ENCODE measurements around the gene GNB1. TPM values are rescaled to one million over a fixed set of nuclear protein-coding genes. Genes with fewer than 3 reads are reported as not detected.

Gene GNB1
- total and polyA plus RNA-seq, 7 donors = 119 to 197 (median 157) TPM

GRCh38 chr1:1875932-1876331, 15.0 kb downstream of the GNB1 start:
- DNase-seq = no peak
- WGBS, 2 donors = 84 to 92% methylated on average over 1 of the region's 1 CpG
- Histone ChIP-seq H3K4me3 (no peak overlapping the region), H3K27me3 (no peaks in the 10 kb centered on the region), H3K36me3 (peaks cover 0 to 12% (median 2%) of the 10 kb centered on the region in 4 donors), H3K4me1 (peaks cover 0 to 94% (median 61%) of the 10 kb centered on the region in 4 donors), H3K27ac (no peak overlapping the region), H3K9me3 (no peaks in the 10 kb centered on the region)
- TF ChIP-seq POLR2A (IDR thresholded peaks at IDR 0.05) (no peak), POLR2AphosphoS5 (IDR thresholded peaks at IDR 0.05) (no peak), CTCF (IDR thresholded peaks at IDR 0.05) (no peak), EP300 (IDR thresholded peaks at IDR 0.05) (no peak)
- intact Hi-C loops (cut with DNase I) = no loop called here

- H3K4me1 ChIP-seq = peaks cover 0 to 93% (median 53%) of the 10 kb centered on the region in 4 donors
- no peak overlapping the region for H3K4me3 ChIP-seq
- WGBS, 2 donors = 97 to 98% methylated on average over 7 of the region's 7 CpGs
- DNase-seq = no peak
- intact Hi-C loops (cut with DNase I) = no loop called here
- no peak overlapping the region for H3K27ac ChIP-seq
- no peaks in the 10 kb centered on the region for H3K9me3 ChIP-seq
- TF ChIP-seq POLR2AphosphoS5 (IDR thresholded peaks at IDR 0.05) (no peak), POLR2A (IDR thresholded peaks at IDR 0.05) (no peak), CTCF (IDR thresholded peaks at IDR 0.05) (no peak), EP300 (IDR thresholded peaks at IDR 0.05) (no peak)
- H3K36me3 ChIP-seq = peaks cover 0 to 12% (median 2%) of the 10 kb centered on the region in 4 donors
- no peaks in the 10 kb centered on the region for H3K27me3 ChIP-seq
Measured at GRCh38 chr1:1874901-1875300, 16.0 kb downstream of the GNB1 start.

GRCh38 chr1:1873186-1873585, 17.7 kb downstream of the GNB1 start:
- H3K27me3 ChIP-seq = no peaks in the 10 kb centered on the region
- H3K27ac ChIP-seq = no peak overlapping the region
- peaks cover 0 to 12% (median 2%) of the 10 kb centered on the region in 4 donors for H3K36me3 ChIP-seq
- H3K9me3 ChIP-seq = no peaks in the 10 kb centered on the region
- intact Hi-C loops (cut with DNase I) = no loop called here
- H3K4me1 ChIP-seq = peaks cover 0 to 85% (median 46%) of the 10 kb centered on the region in 4 donors
- DNase-seq = no peak
- 22 to 66% methylated on average over 2 of the region's 2 CpGs for WGBS, 2 donors
- no peak for TF ChIP-seq POLR2AphosphoS5 (IDR thresholded peaks at IDR 0.05)
- TF ChIP-seq EP300 (IDR thresholded peaks at IDR 0.05) = no peak
- TF ChIP-seq CTCF (IDR thresholded peaks at IDR 0.05) = no peak
- TF ChIP-seq POLR2A (IDR thresholded peaks at IDR 0.05) = no peak
- no peak overlapping the region for H3K4me3 ChIP-seq

- Histone ChIP-seq H3K9me3 (no peaks in the 10 kb centered on the region), H3K27me3 (no peaks in the 10 kb centered on the region), H3K4me3 (no peak overlapping the region), H3K4me1 (peaks cover 0 to 84% (median 41%) of the 10 kb centered on the region in 4 donors), H3K27ac (no peak overlapping the region), H3K36me3 (peaks cover 0 to 12% (median 2%) of the 10 kb centered on the region in 4 donors)
- intact Hi-C loops (cut with DNase I) = no loop called here
- TF ChIP-seq POLR2AphosphoS5 (IDR thresholded peaks at IDR 0.05) = no peak
- no peak for DNase-seq
- WGBS, 2 donors = 84 to 88% methylated on average over 11 of the region's 11 CpGs
Measured at GRCh38 chr1:1872329-1872994, 18.4 kb downstream of the GNB1 start.

GRCh38 chr1:1869469-1869868, 21.4 kb downstream of the GNB1 start:
- DNase-seq = no peak
- H3K27ac ChIP-seq = no peak overlapping the region
- intact Hi-C loops (cut with DNase I) = no loop called here

More at GRCh38 chr1:1869469-1869868, 21.4 kb downstream of the GNB1 start:
- Histone ChIP-seq H3K9me3 (no peaks in the 10 kb centered on the region), H3K4me3 (no peak overlapping the region), H3K4me1 (peaks cover 0 to 66% (median 32%) of the 10 kb centered on the region in 4 donors), H3K27me3 (no peaks in the 10 kb centered on the region), H3K36me3 (peaks cover 0 to 7% (median 0%) of the 10 kb centered on the region in 4 donors)
- WGBS, 2 donors = 52 to 59% methylated on average over 4 of the region's 4 CpGs
- TF ChIP-seq POLR2AphosphoS5 (IDR thresholded peaks at IDR 0.05) = no peak
- no peak for TF ChIP-seq EP300 (IDR thresholded peaks at IDR 0.05)
- no peak for TF ChIP-seq CTCF (IDR thresholded peaks at IDR 0.05)
- no peak for TF ChIP-seq POLR2A (IDR thresholded peaks at IDR 0.05)

Measured in sigmoid colon (tissue), 7 donors.